GM19467 (cell line): ENCODE results near the gene PNMA6E.

Experiments
- ATAC-seq: cut with Tn5 transposase; IDR thresholded peaks from one replicate; pipeline ENCODE4 v1.9.1; 2021; ENCODE audit warnings: mild to moderate bottlenecking, moderate library complexity; ENCODE audit not compliant: unreplicated experiment

Gene PNMA6E

GRCh38 chrX:153438532-153438931, 37.4 kb upstream of the PNMA6E start:
- no peak for ATAC-seq

GRCh38 chrX:153435845-153436244, 34.7 kb upstream of the PNMA6E start:
- no peak for ATAC-seq

DNA sequence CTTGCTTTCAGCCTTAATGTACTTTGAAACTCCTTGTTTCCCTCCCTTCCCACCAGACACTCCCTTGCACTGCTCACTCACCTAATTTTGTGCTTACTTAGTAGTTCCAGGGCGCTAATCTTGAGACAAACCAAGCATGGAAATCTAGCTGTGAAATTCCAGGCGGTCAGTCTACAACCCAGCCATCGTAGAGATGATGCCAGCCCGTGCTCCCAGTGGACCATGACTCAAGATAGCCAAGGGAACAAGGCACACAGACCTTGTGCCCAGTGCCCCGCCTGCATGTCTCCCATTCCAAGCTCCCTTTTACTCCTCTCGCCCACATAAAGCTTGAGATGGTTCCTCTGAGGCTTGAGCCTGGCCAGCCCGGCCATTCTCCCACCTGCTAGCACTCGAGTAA, 33.7 kb upstream of the PNMA6E start:
- no peak for ATAC-seq

DNA sequence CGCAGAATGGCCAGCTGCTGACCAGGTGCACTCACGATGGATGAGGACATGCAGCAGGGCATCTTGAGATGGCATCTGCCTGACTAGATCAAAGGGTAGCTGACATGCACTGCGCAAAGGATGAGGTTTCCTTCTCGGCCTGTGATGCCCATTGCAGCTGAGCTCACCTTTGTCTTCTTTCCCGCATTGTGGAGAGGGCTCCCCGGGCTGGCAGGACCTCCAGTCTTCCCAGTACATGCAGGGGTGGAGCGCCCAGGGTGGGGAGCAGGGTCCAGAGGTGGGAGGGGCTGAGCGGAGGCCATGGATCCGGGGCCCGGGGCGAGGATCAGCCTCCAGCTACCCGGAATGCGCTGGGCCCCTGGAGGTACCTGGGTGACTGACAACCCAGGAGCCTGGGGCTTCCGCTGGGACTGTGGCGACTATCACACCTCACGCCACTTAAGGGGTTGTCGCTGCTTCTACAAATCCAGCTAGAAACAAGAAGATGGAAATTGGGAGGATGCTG, 32.7 kb upstream of the PNMA6E start:
- ATAC-seq, result no peak

DNA sequence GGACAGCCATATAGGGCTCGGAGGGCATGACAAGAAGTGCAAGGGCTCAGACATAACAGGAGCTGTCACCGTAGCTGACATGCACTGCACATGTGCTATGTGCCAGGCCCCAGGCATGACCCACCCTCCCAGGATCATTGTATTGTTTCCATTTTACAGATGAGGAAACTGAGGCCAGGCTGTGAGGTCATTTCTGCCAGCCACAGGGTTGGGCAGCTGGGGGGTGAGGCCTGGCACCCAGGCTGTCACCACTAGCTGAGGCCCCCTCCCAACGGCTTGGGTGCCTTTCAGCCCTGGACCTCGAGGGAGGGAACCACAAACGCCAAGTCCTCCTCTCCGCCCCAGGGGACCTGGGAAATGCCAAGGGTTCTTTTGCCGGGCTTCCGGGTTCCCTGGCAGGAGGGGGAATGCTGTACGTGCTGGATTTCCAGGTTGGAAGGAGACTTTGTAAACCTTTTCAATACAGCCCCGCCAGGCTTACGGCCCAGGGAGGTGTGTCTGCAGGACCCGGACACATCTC, 32.1 kb upstream of the PNMA6E start:
- ATAC-seq, result no peak

DNA sequence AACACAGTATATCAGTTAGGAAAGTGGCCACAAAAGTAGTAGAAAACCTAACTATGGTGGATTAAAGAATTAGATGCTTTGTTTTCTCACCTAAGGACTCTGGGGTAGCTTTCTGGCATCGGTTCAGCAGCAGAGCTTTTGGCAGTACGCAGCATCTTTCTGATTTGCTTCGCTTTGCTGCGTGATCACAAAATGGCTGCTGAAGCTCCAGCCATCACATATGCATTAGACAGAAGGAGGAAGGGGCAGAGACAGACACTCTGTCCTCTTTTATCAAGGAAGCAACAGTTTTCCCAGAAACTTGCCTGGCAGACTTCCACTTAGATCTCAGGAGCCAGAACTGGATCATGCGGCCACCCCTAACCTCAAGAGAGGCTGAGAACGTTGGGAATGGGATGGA, 29.6 kb upstream of the PNMA6E start:
- no peak for ATAC-seq

- no peak for ATAC-seq
These were observed 25.1 kb upstream of the PNMA6E start for GRCh38 chrX:153426204-153426603.

DNA sequence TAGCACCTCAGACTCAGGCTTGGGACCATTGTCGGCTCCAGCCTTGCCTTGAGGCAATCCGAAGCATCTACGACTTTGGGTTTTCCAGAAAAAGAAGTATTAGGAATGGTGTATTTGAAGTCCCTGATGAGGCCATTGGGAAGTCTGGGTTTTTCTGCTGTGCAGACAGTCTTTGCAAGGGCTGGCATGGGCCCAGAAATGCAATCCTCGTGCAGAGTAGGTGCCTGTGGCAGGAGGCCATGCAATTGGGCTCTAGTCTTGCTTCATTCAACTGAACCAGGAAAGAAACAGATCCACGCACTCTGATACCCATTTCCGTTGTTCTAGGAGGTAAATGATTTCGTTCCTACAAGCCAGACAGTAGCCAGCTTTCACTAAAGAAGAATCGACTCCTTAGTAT, 22.5 kb upstream of the PNMA6E start:
- no peak for ATAC-seq

DNA sequence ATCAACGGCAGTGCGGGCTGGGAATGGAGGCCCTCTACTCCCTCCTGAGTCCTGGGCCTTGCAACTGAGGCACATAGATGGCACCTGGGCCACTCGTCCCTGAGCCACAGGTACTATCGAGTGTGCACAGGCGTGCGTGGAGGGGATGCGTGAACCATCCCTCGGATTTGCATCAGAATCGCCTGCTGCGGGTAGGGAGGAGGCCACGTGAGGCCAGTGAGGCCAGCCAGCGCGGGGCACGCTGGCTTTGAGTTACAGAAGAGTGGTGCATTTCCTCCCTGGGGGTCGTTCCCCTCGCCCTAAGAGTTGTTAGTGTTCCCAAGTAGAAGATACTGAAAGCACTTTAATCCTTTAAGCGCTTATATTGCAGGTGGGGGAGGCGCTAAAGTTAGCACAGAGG, 20.7 kb upstream of the PNMA6E start:
- ATAC-seq, result no peak

DNA sequence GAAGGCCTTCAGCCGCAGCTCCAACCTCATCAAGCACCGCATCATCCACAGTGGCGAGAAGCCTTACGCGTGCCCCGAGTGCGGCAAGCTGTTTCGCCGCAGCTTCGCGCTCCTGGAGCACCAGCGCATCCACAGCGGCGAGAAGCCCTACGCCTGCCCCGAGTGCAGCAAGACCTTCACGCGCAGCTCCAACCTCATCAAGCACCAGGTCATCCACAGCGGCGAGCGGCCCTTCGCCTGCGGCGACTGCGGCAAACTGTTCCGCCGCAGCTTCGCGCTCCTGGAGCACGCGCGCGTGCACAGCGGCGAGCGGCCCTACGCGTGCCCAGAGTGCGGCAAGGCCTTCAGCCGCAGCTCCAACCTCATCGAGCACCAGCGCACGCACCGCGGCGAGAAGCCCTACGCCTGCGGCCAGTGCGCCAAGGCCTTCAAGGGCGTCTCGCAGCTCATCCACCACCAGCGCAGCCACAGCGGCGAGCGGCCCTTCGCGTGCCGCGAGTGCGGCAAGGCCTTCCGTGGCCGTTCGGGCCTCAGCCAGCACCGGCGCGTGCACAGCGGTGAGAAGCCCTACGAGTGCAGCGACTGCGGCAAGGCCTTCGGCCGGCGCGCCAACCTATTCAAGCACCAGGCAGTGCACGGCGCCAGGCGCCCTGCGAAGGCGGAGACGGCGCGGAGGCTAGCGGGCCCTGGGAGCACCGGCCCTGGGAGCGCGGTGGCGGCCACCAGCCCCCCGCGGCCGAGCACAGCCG, 19.9 kb upstream of the PNMA6E start:
- ATAC-seq, result no peak

GRCh38 chrX:153417637-153418036, 16.5 kb upstream of the PNMA6E start:
- no peak for ATAC-seq

DNA sequence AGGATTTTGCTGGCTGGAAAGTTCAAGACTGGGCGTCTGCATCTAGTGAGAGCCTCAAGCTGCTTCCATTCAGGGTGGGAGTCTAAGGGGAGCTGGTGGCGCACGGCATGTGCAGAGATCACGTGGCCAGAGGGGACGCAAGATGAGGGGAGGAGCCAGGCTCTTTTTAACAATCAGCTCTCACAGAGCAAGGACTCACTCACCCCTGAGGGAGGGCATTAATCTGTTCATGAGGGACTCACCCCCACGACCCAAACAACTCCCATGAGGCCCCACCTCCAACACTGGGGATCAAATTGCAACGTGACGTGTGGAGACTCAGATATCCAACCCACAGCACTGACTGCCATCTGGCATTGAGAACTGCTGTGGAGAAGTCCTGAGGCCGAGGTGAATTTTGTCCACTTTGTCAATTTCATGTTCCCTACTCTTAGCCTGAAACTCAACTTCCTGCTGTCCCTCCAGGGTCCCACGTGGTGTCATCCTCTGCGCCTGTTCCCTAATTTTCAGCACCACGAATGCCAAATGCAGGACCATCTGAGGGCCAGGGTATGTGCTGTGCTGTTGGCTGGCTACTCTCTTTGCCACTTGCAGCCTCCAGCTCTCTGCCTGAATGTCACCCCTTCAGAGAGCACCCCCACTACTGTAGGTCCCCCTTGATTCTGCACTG, 15.8 kb upstream of the PNMA6E start:
- ATAC-seq, result no peak

GRCh38 chrX:153414856-153415510, 13.8 kb upstream of the PNMA6E start:
- no peak for ATAC-seq

GRCh38 chrX:153413731-153414130, 12.6 kb upstream of the PNMA6E start:
- no peak for ATAC-seq

- ATAC-seq, result no peak
These were observed 11.9 kb upstream of the PNMA6E start for GRCh38 chrX:153412746-153413720.

- ATAC-seq, result no peak
These were observed 10.9 kb upstream of the PNMA6E start for GRCh38 chrX:153411988-153412574.

DNA sequence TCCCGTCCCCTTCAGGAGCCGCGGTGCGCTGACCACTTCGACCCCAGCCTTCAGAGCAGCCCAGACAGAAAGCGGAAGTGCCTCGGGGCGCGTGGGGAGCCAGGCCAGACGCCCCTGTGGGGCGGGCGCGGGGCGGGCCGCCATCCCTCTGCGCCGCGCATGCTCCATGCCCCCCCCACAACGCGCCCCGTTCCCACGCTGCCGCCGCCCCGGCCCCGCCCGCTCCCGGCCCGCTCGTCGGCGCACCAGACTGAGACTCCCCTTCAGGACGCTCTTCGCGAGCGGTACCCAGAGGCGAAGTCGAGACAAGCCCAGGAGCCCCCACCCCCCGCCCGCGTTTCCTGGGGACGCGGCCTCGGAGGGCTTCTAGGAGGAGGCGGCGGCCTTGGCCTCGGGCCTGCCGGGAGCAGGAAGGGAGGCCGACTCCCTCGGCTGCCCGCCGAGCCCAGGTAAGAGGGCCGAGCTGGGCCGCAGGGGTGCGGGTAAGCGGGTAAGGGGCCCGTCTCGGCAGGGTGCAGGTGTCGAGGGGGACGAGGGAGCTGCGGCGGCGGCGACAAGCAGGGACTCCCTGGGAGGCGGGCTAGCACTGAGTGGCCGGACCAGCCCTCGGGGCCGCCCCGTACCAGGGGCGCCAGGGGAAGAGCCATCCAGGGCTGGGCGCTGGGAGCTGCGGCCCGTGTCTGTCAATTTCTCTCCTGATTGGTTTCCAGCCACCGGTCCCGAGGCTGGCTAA, 10.3 kb upstream of the PNMA6E start, which contains the start of gene ZFP92:
Gene ZFP92 (plus strand): TSS at position 218 of the 733 bp plus-strand sequence. CDS start 6,851 bp downstream, outside the sequence.
- no peak for ATAC-seq

- no peak for ATAC-seq
These were observed 9.7 kb upstream of the PNMA6E start for GRCh38 chrX:153410888-153411254.

- no peak for ATAC-seq
These were observed 9.2 kb upstream of the PNMA6E start for GRCh38 chrX:153410373-153410772.
